Caki2 (cell line): ENCODE data around the gene TIGD1. TPM values are rescaled to one million over a fixed set of nuclear protein-coding genes. Genes with fewer than 3 reads are reported as not detected.

Experiments
- DNase-seq: peaks from one replicate; pipeline ENCODE4 v3.0.0-alpha.2; 2015; ENCODE audit warnings: low read depth
- in situ Hi-C: cut with HindIII; loops from 2 replicates; pipeline ENCODE4 v1.10.0; 2016; ENCODE audit warnings: low sequenced_read_pairs, low pct_unique_long_range_greater_than_20kb, mixed read lengths
- total RNA-seq: library from RNA; depleted of rRNA; stranded (reverse); fragments of >200 nt; shearing (Covaris generic); gene quantifications from 2 replicates; pipeline ENCODE4 v1.2.3, GENCODE V29; 2014; ENCODE audit warnings: low replicate concordance; rRNA removed

The TIGD1 gene
- total RNA-seq, 1 experiment from 2014 or later: 2.2 TPM

DNA sequence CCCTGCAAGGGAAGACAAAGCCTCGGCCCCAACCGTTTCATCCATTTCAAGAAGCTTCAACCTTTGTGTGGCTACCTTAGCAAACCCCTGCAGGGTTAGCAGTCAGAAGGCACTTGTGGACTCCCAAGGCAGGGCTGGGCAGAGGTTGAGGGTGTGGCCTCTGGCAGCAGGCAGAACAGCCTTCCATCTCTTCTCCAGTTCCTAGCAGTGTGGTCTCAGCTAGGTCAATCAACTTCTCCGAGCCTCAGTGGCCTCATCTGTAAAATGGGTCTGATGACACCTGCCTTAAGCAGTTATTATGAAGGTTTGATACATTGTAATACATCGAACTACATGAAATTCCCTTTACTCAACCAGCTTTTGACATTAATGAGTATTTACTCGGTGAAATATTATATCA lies 37.0 kb downstream of the TIGD1 start:
- in situ Hi-C loops: no loop called here
- DNase-seq: no peak

DNA sequence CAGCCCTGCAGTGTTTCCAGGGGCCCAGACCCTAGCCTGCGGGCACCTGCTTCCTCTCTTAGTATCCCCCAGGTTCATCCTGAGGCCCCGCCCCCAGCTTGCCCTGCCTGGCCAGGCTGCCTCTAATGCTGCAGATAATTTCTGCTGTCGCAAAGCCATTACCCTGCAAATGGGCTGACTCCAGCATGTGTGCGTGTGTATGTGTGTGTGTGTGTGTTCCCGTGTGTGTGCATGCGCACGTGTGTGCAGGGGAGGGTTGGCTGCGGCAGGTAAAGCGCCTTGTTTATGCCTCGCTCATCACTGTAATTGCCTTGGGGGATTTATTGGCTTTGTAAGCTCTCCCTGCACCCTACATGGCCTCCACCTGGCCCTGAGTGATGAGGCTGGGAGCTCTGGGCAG lies 37.8 kb downstream of the TIGD1 start:
- DNase-seq: no peak
- in situ Hi-C loops: no loop called here

- in situ Hi-C loops: no loop called here
- no peak for DNase-seq
Measured at GRCh38 chr2:232511336-232511890, 38.9 kb downstream of the TIGD1 start.

DNA sequence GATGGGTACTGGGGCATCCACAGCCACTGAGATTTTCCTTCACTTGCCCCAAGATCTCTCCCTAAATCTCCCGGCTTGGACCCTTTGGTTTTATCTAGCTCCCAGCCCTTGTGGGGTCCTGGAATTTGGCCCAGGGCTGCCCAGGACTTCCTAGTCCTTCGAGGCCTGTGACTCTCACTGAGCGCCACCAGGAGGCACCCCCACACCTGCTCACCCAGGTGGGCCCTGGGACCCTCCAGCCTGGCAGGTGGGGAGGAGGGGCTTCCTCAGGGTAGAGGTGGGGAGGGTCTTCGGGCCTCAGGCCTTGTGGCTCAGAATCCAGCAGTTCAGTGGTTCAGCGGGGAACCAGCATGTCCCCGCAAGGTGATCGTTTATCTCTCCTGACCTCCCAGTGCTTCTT lies 42.1 kb downstream of the TIGD1 start:
- in situ Hi-C loops: no loop called here
- no peak for DNase-seq

DNA sequence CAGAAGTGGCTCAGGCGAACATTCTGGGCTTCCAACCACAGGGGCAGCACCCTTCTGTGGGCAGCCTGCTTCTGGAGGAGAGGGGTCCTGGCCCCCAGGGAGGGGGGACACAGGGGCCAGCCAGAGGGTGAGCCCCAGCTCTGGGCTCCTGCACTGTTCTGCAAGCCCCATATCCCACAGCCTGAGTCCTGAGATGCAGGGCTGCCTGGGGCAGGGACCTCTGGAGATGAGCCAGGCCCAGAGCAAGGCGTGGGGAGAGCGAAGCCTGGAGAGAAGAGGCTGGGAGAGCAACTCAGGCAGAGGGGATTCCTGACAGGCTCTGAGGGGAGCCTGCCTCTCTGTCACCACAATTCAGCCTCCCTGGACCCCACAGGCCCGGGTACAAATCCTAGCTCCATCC lies 43.6 kb downstream of the TIGD1 start:
- DNase-seq: no peak
- in situ Hi-C loops: no loop called here

DNA sequence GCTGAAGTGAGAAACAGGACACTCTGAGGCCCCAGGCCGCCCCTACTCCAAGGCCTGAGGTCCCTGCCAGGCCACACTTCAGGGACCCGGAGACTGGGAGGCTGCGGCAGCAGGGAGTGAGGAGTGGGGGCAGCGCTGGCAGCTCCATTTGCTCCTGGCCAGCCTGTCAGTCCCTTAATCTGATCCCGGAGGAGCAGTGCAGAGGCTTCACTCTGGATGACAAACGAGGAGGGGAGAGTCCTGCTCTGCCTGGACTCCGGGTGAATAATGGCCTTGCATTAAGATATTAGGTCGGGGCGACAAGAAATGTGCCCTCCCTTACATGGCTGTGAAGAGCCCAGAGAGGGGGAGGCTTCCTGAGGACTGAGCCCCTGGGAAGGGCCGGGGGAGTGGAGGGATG lies 44.5 kb downstream of the TIGD1 start:
- in situ Hi-C loops: no loop called here
- DNase-seq: no peak

DNA sequence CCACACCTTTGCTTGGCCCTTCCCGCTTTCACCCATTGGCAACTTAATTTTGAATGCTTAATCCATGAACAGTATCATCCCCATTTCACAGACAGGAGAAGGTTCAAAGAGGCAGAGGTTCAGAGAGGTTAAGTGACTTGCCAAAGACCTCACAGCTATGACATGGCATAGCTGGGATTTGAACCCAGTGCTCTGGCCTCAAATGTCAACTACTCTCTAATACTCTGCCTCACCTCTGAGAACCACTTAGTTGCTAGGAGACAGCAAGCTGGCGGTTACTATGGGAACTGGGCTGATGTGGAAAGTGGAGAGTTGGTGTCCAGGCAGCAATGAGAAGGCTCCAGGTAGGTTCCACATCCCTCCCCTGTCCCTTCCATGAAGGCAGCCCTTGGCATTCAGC lies 45.9 kb downstream of the TIGD1 start:
- no peak for DNase-seq
- in situ Hi-C loops: no loop called here

GRCh38 chr2:232503809-232504323 lies 46.5 kb downstream of the TIGD1 start:
- in situ Hi-C loops: no loop called here
- no peak for DNase-seq

GRCh38 chr2:232502911-232503808 lies 47.2 kb downstream of the TIGD1 start:
- no peak for DNase-seq
- in situ Hi-C loops: no loop called here

DNA sequence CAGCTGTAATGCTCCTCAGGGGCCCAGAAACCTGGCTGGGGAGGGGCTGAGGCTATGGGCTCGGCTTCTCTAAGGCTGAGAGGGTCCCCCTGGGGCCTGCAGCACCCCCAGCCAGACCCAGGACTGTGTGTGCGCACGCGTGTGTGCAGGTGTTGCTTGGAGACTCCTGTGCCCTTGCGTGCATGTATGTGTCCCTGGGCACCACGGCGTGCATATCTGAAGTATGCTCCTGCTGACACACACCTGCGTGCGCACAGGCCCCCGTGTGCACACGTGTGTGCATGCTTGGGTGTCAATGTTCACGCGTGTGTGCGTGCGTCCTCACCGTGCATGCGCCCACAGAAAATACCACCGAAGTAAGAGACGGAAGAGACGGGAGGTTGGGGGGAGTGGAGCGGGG lies 47.8 kb downstream of the TIGD1 start:
- DNase-seq: no peak

GRCh38 chr2:232501794-232502390 lies 48.5 kb downstream of the TIGD1 start:
- in situ Hi-C loops: no loop called here
- DNase-seq: no peak

More for the DNA sequence above, 47.8 kb downstream of the TIGD1 start:
- in situ Hi-C loops: no loop called here

- in situ Hi-C loops: no loop called here
- no peak for DNase-seq
Measured at GRCh38 chr2:232501331-232501771, 49.0 kb downstream of the TIGD1 start.

GRCh38 chr2:232498452-232498851 lies 51.9 kb downstream of the TIGD1 start:
- in situ Hi-C loops: no loop called here
- DNase-seq: no peak

Other genes with a start within 250 kb of the TIGD1 start
- gene ALPP, start 171.8 kb downstream of the TIGD1 start, total RNA-seq: not detected in 2 replicates
- gene ALPG, start 143.7 kb downstream of the TIGD1 start, total RNA-seq: not detected in 2 replicates
- gene ALPI, start 94.4 kb downstream of the TIGD1 start, total RNA-seq: not detected in 2 replicates
- 1.0 TPM in 1 of 2 replicates, not detected in the other for gene ECEL1, start 62.7 kb downstream of the TIGD1 start, total RNA-seq
- not detected in 2 replicates for gene PRSS56, start 30.2 kb downstream of the TIGD1 start, total RNA-seq
- gene CHRND, start 24.4 kb downstream of the TIGD1 start, total RNA-seq: not detected in 2 replicates
- not detected in 2 replicates for gene CHRNG, start 10.9 kb downstream of the TIGD1 start, total RNA-seq
- 74.2 and 146 TPM in 2 replicates for gene EIF4E2, start 132 bp upstream of the TIGD1 start, total RNA-seq
- 0.57 TPM in 1 of 2 replicates, not detected in the other for gene EFHD1, start 83.0 kb upstream of the TIGD1 start, total RNA-seq
- 14.4 and 29.6 TPM in 2 replicates for gene GIGYF2, start 146.8 kb upstream of the TIGD1 start, total RNA-seq
- gene KCNJ13, start 226.0 kb upstream of the TIGD1 start, total RNA-seq: not detected in 2 replicates